HG02798 (cell line): ENCODE results near the gene LGALS7B.
"Not testable (repeated sequence)": the region's sequence is repeated elsewhere in the genome, so short reads cannot be mapped to it uniquely, and the experiment has no call there.

Experiments
- ATAC-seq: cut with Tn5 transposase; IDR thresholded peaks from one replicate; pipeline ENCODE4 v1.9.1; 2021; ENCODE audit warnings: mild to moderate bottlenecking; ENCODE audit not compliant: unreplicated experiment, poor library complexity

The LGALS7B gene

DNA sequence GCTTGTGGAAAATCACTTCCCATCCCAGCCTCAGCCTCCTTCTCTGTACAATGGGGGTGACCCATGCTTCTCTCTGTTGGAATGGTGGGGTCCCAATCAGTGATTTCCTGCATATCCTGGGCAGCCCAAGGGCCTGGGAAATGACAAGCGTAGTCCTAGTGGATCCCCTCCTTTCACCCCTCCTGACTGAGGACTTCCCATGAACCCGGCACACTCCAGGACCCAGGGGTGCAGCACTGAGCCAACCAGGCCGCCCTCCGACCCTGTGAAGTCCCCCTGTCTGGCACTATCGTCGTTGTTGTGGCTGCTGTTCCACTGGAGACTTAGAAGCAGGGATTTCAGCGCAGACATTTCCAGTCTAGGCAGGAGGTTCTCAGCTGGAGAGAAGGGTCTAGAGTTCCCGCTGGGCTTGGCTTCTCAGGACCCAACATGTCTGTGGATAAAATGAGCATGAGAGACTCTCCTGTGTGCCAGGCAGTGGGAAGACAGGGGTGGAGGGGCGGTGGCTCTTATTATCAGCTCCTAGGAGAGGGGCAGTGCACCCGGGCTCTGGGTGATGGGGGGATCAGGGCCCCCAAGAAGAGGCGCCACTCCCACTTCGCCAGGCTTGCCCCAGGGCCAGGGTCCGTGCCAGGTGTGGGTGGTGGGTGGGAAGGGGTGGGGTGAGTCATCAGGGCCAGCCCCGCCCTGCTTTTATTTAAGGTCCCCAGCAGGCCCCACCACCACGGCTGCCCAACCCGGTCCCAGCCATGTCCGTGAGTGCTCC, at the start of gene LGALS7B:
Gene LGALS7B (plus strand): TSS at position 723 of the 766 bp plus-strand sequence. CDS start 27 bp downstream, at position 750.
- ATAC-seq = no peak

DNA sequence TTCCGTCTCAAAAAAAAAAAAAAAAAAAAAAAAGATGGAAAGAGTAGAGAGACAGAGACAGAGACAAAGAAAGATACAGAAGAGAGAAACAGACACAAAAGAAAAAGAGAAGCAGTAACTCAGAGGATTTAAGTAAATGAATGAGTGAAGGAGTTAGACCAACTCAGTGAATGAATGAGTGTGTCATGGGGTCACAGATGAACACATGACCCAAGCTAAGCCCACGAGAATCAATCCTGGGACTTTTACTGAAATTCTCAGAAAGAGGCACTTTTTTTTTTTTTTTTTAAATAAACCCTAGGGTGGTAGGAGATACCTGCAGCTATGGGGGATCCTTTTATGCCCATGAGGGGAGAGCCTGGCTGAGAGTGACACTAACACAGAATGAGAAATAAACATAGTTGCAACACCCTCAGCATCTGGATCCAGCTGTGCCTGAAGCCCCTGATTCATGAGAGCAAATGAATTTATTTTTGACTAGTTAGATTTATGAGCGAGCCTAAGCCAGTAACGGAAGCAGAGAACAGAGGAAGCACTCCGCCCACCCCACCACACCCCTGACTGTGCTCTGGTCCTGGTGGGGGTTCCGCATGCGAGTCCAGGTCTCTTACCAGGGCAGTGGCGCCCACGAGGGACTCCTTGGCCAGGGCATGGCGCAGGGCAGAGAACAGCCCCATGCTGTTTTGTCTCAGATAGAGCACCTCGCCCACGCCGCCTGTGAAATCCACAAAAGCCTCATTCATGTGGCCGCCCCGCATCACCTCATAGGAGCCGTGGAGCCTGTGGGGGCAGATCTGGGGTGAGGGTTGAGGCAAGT, 49.4 kb upstream of the LGALS7B start:
- ATAC-seq = no peak

DNA sequence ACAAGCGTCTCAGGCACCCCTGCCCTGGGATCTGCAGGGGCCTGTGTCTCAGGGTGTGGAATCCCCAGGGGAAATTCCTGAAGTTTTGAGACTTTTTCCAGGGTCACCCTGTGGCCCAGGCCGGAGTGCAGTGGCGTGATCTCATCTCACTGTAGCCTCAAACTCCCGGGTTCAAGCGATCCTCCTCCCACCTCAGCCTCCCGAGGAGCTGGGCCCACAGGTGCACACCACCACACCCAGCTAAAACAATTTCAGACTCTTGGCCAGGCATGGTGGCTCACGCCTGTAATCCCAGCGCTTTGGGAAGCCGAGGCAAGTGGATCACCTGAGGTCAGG, 48.8 kb upstream of the LGALS7B start:
- ATAC-seq = no peak

DNA sequence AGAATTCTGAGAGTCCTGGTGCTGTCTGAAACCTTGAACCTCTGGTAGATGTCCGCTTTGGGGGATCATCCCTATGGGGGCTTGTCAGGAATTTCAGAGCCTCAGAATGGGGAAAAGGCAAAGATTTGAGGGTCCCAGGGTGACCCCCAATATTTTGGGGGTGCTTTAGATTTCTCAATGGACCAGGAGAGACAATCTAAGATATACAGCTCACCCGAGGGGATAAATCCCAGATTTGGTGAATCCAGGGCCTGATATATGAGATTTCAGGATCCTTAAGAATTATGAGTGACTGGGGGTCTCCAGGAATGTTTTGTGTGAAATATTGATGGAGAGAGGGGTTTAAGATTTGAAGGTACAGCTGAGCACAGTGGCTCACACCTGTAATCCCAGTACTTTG, 48.1 kb upstream of the LGALS7B start:
- no peak for ATAC-seq

DNA sequence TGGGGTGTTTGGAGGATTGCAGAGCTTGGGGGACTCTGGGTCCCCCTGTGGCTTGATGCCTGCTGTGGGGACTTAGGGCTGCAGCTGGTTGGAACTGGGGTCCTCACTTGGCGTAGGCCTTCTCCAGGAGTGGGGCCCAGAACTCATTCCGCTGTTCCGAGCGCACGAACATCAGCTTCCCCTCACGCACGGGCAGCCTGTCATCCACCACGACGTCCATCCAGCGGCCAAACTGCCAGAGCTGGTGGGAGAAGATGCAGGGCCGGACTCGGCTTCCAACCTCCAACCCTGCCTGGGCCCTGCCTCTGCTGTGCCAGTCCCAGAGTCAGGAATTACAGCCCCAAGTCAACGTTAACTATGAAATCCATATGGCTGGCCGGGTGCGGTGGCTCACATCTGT, 47.3 kb upstream of the LGALS7B start:
- ATAC-seq = no peak

DNA sequence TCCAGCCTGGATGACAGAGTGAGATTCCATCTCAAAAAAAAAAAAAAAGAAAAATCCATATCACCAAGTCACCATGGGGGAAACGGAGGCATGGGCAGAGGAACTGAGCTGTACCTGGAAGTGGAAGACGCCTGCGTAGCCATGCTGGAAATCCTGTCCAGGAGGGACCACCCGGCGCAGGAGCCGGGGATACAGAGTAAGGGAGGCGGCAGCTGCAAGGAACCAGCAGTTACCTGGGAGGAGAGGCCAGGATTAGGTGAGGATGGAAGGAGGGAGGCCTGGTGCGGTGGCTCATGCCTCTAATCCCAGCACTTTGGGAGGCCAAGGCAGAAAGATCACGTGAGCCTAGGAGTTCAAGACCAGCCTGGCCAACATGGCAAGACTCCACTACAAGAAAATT, 46.7 kb upstream of the LGALS7B start:
- ATAC-seq = no peak

DNA sequence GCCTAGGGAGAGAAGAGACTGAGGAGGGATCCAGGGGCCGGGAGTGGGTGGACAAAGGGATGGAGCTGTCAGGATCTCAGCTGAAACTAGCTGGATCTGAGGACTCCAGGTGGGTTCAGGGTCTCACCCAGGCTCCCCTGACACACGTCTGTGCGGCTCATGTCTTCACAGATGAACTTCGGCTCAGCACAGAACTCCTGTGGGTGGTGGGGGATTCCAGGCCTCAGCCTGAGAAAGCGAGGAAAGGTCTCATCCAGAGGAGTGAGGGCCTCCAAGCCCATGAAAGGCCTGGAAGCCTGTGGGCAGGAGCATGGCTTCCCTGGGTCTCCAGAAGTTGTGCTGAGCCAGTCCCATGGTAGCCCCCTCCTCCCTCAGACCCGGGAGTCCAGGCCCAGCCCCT, 46.1 kb upstream of the LGALS7B start:
- ATAC-seq = no peak

DNA sequence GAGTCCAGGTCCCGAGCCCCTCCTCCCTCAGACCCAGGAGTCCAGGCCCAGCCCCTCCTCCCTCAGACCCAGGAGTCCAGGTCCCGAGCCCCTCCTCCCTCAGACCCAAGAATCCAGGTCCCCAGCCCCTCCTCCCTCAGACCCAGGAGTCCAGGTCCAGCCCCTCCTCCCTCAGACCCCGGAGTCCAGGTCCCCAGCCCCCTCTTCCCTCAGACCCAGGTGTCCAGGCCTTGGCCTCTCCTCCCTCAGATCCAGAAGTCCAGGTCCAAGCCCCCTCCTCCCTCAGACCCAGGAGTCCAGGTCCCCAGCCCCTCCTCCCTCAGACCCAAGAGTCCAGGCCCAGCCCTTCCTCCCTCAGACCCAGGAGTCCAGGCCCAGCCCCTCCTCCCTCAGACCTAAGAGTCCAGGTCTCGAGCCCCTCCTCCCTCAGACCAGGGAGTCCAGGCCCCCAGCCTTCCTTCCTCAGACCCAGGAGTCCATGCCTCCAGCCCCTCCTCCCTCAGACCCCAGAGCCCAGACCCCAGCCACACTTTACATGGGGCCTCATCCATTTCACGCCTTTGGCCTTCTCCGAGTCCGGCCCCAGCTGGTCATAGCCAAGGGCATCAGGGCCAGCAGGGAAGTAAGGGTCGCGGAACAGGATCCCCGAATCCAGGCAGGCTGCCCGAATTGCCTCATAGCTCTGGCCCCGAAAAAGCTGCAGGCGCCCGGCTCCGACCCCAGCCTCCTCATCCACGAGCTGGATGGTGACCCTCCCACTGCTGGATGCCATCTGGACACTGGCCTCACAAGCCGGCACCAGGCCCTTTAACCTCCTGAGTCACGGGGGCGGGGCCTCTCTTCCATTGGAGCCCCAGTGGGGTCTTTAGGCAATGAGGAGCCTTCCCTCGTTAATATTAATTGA, 45.4 kb upstream of the LGALS7B start:
- ATAC-seq = no peak

DNA sequence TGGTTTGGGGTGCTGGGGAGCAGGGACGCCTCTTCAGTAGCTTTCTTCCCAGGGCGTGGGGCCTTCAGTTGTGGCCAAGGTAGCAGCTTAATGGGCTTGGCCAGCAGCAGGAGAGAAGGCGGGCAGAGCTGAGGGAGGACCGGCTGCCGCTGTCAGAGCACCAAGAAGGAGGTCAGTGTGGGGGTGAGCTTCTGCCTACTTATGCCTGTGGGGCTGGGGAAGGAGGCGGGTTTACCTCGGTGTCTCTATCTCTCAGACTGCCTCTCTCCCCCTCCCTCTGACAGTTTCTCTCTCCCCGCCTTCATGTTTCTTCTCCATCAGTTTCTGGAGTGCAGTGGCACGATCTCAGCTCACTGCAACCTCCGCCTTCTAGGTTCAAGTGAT, 44.7 kb upstream of the LGALS7B start, which contains the start of gene CAPN12:
Gene CAPN12 (minus strand): TSS at position 177 of the 384 bp plus-strand sequence. CDS start 309 bp downstream, outside the sequence.
- ATAC-seq = no peak

DNA sequence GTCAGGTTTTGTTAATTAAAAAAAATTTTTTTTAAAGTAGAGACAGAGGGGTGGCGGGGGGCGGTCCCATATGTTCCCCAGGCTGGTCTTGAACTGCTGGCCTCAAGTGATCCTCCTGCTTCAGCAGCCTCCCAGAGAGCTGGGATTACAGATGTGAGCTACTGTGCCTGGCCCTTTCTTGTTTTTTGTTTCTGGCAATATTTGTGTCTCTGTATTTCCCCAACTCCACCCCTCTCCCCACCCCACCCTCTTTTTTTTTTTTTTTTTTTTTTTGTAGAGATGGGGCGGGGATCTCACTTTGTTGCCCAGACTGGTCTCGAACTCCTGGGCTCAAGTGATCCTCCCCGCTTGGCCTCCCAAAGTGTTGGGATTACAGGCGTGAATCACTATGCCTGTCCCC, 44.1 kb upstream of the LGALS7B start:
- ATAC-seq = no peak

DNA sequence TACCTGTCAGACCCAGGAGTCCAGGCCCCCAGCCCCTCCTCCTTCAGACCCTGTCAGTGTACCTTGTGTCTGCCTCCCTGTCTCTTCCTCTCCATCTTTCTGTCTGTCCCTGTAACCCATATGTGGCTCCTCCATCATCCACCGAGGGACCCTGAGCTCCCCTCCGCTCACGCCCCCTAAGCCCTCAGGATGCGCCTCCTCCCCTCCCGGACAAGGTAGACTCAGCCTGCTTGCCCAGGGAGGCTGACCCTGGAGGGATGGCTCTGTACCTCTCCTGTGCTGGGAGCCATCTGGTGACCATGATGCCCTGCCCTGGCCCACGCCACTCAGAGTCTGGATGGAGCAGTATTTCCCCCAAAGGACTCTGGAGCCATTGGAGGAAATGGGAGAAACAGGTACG, 43.7 kb upstream of the LGALS7B start:
- ATAC-seq = no peak

DNA sequence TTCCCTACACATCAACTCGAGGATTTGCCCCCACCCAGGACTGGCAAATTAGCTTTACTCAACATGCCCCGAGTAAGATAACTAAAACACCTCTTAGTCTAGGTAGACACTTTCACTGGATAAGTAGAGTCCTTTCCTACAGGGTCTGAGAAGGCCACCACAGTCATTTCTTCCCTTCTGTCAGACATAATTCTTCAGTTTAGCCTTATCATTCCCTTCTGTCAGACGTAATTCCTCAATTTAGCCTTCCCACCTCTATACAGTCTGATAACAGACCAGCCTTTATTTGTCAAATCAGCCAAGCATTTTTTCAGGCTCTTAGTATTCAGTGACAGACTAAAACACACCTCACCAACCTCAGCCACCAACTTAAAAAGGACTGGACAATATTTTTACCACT, 35.2 kb upstream of the LGALS7B start:
- ATAC-seq = not testable (repeated sequence)

DNA sequence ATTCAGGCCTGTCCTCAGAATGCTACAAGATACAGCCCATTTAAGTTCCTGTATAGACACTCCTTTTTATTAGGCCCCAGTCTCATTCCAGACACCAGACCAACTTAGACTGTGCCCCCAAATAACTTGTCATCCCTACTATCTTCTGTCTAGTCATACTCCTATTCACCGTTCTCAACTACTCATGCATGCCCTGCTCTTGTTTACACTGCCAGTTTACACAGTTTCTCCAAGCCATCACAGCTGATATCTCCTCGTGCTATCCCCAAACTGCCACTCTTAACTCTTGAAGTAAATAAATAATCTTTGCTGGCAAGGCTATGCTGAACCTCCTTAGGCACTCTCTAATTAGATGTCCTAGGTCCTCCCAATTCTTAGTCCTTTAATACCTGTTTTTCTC, 34.8 kb upstream of the LGALS7B start:
- not testable (repeated sequence) for ATAC-seq

DNA sequence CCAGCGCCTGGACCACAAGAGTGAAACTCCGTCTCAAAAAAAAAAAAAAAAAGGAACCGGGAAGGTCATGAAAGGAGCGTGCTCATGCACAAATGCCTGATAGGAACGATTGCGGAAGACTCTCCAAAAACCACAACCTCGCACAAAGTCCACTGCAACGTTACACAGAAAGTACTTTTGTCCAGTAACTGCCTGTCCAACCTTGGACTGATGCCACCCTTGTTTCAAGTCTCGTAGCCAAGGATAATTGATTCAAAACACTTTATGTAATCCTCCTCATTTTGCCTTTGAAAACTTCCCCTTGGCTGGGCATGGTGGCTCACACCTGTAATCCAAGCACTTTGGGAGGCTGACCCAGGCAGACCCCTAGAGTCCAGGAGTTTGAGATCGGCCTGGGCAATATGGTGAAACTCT, 29.4 kb upstream of the LGALS7B start:
- no peak for ATAC-seq

DNA sequence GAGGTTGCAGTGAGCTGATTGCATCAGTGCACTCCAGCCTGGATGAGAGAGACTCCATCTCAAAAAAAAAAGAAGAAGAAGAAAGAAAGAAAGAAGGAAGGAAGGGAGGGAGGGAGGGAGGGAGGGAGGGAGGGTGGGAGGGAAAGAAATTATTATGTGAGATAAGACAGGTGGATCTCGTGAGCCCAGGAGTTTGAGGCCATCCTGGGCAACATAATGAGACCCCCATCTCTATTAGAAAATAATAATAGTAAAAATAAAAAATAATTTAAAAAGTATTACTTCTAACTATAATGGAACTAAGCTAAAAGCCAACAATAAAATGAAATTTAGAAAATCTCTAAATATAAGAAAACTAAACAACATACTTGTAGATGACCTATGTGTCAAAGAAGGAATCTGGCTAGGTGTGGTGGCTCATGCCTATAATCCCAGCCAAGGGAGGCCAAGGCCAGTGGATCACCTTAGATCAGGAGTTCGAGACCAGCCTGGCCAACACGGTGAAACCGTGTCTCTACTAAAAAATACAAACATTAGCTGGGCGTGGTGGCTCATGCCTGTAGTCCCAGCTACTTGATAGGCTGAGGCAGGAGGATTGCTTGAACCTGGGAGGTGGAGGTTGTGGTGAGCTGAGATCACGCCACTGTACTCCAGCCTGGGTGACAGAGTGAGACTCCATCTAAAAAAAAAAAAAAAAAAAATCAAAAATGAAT, 28.0 kb upstream of the LGALS7B start:
- not testable (repeated sequence) for ATAC-seq

DNA sequence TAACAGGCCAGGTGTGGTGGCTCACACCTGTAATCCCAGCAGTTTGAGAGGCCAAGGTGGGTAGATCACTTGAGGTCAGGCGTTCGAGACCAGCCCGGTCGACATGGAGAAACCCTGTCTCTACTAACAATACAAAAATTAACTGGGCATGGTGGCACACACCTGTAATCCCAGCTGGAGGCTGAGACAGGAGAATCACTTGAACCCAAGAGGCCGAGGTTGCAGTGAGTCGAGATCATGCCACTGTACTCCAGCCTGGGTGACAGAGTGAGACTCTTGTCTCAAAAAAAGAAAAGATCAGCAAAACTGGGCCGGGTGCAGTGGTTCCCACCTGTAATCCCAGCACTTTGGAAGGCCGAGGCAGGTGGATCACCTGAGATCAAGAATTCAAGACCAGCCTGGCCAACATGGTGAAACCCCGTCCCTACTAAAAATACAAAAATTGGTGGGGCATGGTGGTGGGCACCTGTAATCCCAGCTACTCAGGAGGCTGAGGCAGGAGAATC, 27.1 kb upstream of the LGALS7B start:
- ATAC-seq = not testable (repeated sequence)

DNA sequence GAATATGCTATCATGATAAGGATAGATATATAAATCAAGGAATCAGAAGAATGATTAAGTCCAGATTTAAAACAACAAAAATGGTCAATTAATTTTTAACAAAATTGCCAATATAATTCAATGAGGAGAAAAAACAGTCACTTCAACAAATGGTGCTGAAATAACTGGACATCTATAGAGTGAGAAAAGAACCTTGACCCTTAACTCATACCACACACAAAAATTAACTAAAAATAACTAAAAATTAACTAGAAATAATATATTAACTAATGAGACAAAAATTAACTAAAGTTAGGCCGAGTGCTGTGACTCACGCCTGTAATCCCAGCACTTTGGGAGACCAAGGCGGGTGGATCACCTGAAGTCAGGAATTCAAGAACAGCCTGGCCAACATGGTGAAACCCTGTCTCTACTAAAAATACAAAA, 25.2 kb upstream of the LGALS7B start:
- ATAC-seq = no peak

DNA sequence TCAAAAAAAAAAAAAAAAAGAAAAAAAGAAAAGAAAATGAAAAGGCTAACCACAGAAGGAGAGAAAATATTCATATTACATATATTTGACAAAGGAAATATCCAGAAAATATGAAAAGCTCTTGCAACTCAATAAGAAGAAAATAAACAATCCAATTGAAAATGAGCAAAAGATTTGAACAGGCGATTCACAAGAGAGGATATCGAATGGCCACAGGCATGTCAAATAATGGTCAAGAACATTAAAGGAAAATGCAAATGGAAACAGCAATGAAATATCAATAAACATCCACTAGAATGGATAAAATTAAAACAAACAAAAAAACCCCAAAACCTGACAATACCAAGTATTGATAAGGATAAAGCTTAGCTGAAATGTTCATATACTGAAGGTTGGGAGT, 23.8 kb upstream of the LGALS7B start:
- ATAC-seq = no peak

DNA sequence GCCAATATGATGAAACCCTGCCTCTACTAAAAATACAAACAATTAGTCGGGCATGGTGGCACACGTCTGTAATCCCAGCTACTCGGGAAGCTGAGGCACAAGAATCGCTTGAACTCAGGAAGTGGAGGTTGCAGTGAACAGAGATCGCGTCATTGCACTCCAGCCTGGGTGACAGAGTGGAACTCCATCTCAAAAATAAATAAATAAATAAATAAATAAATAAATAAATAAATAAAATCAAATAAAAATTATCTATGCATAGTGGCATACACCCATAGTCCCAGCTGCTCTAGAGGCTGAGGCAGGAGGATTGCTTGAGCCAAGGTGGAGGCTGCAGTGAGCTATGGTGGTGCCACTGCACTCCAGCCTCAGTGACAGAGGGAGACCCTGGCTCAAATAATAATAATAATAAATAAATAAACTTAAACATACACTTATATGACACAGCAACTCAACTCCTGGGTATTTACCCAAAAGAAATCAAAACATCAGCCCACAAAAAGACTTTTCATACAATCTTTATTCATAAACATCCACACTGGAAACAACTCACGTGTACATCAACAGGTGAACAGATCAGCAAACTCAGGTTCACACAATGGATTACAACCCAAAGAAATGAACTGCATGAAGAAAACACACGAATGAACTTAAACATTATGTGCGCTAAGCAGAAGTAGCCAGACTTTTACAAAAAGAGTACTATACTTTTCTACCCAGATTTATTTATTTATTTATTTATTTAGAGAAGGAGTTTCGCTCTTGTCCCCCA, 22.5 kb upstream of the LGALS7B start:
- ATAC-seq = no peak
